Esophagus squamous epithelium (tissue), 4 donors: ENCODE measurements around the gene MYT1.

Source experiments
- POLR2A ChIP-seq, 4 donors: fragments of 450-650 bp; IDR thresholded peaks; one replicate each; pipeline ENCODE4 v1.6.1; 2017; ENCODE audit warnings: antibody characterized with exemption in 4 of 4, mild to moderate bottlenecking in 4 of 4, moderate library complexity in 3 of 4
- TF ChIP-seq, protein P1 (sequence below), 6 experiments: fragments of 450-650 bp in 4 of 6; fragments of 200-600 bp in 2 of 6; sonication (generic) in 2 of 6; IDR thresholded peaks; one replicate each; pipeline ENCODE4 v1.5.1; 2016 to 2019; ENCODE audit warnings: antibody characterized with exemption in 6 of 6, mild to moderate bottlenecking in 4 of 6, moderate library complexity in 4 of 6

- TF ChIP-seq, protein P1, sequence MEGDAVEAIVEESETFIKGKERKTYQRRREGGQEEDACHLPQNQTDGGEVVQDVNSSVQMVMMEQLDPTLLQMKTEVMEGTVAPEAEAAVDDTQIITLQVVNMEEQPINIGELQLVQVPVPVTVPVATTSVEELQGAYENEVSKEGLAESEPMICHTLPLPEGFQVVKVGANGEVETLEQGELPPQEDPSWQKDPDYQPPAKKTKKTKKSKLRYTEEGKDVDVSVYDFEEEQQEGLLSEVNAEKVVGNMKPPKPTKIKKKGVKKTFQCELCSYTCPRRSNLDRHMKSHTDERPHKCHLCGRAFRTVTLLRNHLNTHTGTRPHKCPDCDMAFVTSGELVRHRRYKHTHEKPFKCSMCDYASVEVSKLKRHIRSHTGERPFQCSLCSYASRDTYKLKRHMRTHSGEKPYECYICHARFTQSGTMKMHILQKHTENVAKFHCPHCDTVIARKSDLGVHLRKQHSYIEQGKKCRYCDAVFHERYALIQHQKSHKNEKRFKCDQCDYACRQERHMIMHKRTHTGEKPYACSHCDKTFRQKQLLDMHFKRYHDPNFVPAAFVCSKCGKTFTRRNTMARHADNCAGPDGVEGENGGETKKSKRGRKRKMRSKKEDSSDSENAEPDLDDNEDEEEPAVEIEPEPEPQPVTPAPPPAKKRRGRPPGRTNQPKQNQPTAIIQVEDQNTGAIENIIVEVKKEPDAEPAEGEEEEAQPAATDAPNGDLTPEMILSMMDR (IDR thresholded peaks at IDR 0.05): no peak
- no peak for TF ChIP-seq POLR2A (IDR thresholded peaks at IDR 0.05)
Observed at GRCh38 chr20:64146936-64147477, 17.2 kb upstream of the MYT1 start.
